SIG-M5 treated with dmso at 0.1 percent for 504 hours (cell line): ENCODE results near the gene FASTK.
A peak's percentile ranks its signal among the peaks of the same experiment; 100 is the strongest.

ENCODE experiments used
- DNase-seq: peaks from one replicate; lab custom pipeline; 2025; ENCODE audit not compliant: unreplicated experiment; lab: John Stamatoyannopoulos, UW

FASTK gene

GRCh38 chr7:151068069-151068773 lies 12.4 kb downstream of the FASTK start:
- DNase-seq: no peak

- DNase-seq: no peak
These were observed 14.2 kb downstream of the FASTK start for GRCh38 chr7:151066273-151066974.

GRCh38 chr7:151065516-151065915 lies 15.1 kb downstream of the FASTK start:
- no peak for DNase-seq

GRCh38 chr7:151064993-151065392 lies 15.6 kb downstream of the FASTK start:
- no peak for DNase-seq

GRCh38 chr7:151064454-151064853 lies 16.2 kb downstream of the FASTK start:
- no peak for DNase-seq

- no peak for DNase-seq
These were observed 17.4 kb downstream of the FASTK start for GRCh38 chr7:151063212-151063561.

GRCh38 chr7:151062399-151063211 lies 18.0 kb downstream of the FASTK start:
- no peak for DNase-seq

- DNase-seq: no peak
These were observed 18.6 kb downstream of the FASTK start for GRCh38 chr7:151062111-151062398.

- DNase-seq: no peak
These were observed 19.1 kb downstream of the FASTK start for GRCh38 chr7:151061213-151062110.

GRCh38 chr7:151060416-151061212 lies 20.0 kb downstream of the FASTK start:
- peak; percentile 21 for DNase-seq

GRCh38 chr7:151060113-151060415 lies 20.5 kb downstream of the FASTK start:
- no peak for DNase-seq

GRCh38 chr7:151059367-151060112 lies 21.1 kb downstream of the FASTK start, which contains the start of gene SLC4A2:
SLC4A2 (plus strand) TSS chr7:151059589; CDS start chr7:151061988, 2,399 bp downstream.
- DNase-seq: peak; percentile 62

- DNase-seq: peak; percentile 37
These were observed 21.7 kb downstream of the FASTK start for GRCh38 chr7:151058781-151059366.

- DNase-seq: peak; percentile 99
These were observed 22.4 kb downstream of the FASTK start for GRCh38 chr7:151057989-151058780.

- DNase-seq: no peak
These were observed 23.1 kb downstream of the FASTK start, which contains the start of gene CDK5 for GRCh38 chr7:151057506-151057988. CDK5 (minus strand) TSS chr7:151057897; CDS start chr7:151057848, 49 bp downstream.

GRCh38 chr7:151056666-151057505 lies 23.7 kb downstream of the FASTK start:
- DNase-seq: peak; percentile 25

GRCh38 chr7:151056283-151056665 lies 24.3 kb downstream of the FASTK start:
- no peak for DNase-seq
